Small intestine (tissue), 7 donors: ENCODE results near the gene LMO2. TPM values are rescaled to one million over a fixed set of nuclear protein-coding genes. Genes with fewer than 3 reads are reported as not detected.
"Not testable (repeated sequence)": the region's sequence is repeated elsewhere in the genome, so short reads cannot be mapped to it uniquely, and the experiment has no call there.

Experiments
- DNase-seq, 2 donors: peaks; one replicate each; pipeline versions ENCODE4 v3.0.0 to v3.0.0-alpha.2; 2013
- FAIRE-seq: peaks from 2 replicates; lab custom pipeline; 2012; peaks lifted over from hg19 to GRCh38; lab: Jason Lieb, UNC
- H3K27ac ChIP-seq, 3 donors: one replicate each; pipeline ENCODE4 v1.5.1; 2013; ENCODE audit warnings: low read length in 2 of 3, mild to moderate bottlenecking in 2 of 3, control low read depth in 1 of 3, inconsistent platforms in 1 of 3, low read depth in 1 of 3, moderate library complexity in 1 of 3
- H3K27me3 ChIP-seq, 3 donors: one replicate each; pipeline ENCODE4 v1.6.1; 2013; ENCODE audit warnings: low read length in 3 of 3, inconsistent platforms in 1 of 3; ENCODE audit not compliant: control insufficient read depth in 3 of 3, insufficient read depth in 3 of 3
- H3K36me3 ChIP-seq, 3 donors: one replicate each; pipeline ENCODE4 v1.6.1; 2013; ENCODE audit warnings: low read length in 3 of 3, inconsistent platforms in 1 of 3, low read depth in 1 of 3, mild to moderate bottlenecking in 1 of 3, moderate library complexity in 1 of 3; ENCODE audit not compliant: control insufficient read depth in 3 of 3, insufficient read depth in 2 of 3
- H3K4me1 ChIP-seq, 3 donors: one replicate each; pipeline ENCODE4 v1.6.1; 2013; ENCODE audit warnings: low read length in 2 of 3, inconsistent platforms in 1 of 3, low read depth in 1 of 3, mild to moderate bottlenecking in 1 of 3, moderate library complexity in 1 of 3; ENCODE audit not compliant: control insufficient read depth in 3 of 3, insufficient read depth in 2 of 3
- H3K4me3 ChIP-seq, 3 donors: one replicate each; pipeline ENCODE4 v1.5.1; 2013; ENCODE audit warnings: low read length in 3 of 3, control low read depth in 1 of 3, inconsistent platforms in 1 of 3, low read depth in 1 of 3, mild to moderate bottlenecking in 1 of 3, moderate library complexity in 1 of 3
- H3K9me3 ChIP-seq, 2 donors: one replicate each; pipeline ENCODE4 v1.6.1; 2013; ENCODE audit warnings: low read depth in 1 of 2, low read length in 1 of 2; ENCODE audit not compliant: control insufficient read depth in 2 of 2, insufficient read depth in 1 of 2
- WGBS, 3 donors: extraction: QIAGEN DNeasy Blood & Tissue Kit; methylation state at CpG; one replicate each; pipeline ENCODE4 v1.1.7; 2013; 5-methylcytosine and 5-hydroxymethylcytosine counted together
- polyA plus RNA-seq, 4 donors: library from polyadenylated mRNA; stranded (reverse) in 3 of 4; unstranded in 1 of 4; fragments of 200-250 nt in 3 of 4; fragments of 120-200 nt in 1 of 4; gene quantifications; one replicate each; pipeline versions ENCODE4 v1.2.1 to v1.2.3, GENCODE V29; 2013
- donor health status: healthy with polysubstance abuse.
- donor health status: control.
- donor health status: control.
- donor health status: Bipolar disorder and iron deficiency.
- donor health status: healthy.

LMO2 gene
- polyA plus RNA-seq, 4 donors: 2.5 to 27.5 (median 8.8) TPM

- Histone ChIP-seq H3K27me3 (peaks cover 0 to 9% (median 3%) of the 10 kb centered on the region in 3 donors), H3K9me3 (peaks cover 0 to 5% of the 10 kb centered on the region in 2 donors), H3K4me1 (no peaks in the 10 kb centered on the region), H3K36me3 (no peaks in the 10 kb centered on the region), H3K4me3 (no peak overlapping the region), H3K27ac (no peak overlapping the region)
- WGBS, 3 donors: 71 to 76% (median 72%) methylated on average over 8 of the region's 8 CpGs
- FAIRE-seq: no peak
- DNase-seq: no peak
Observed at GRCh38 chr11:33920838-33921613, 29.1 kb upstream of the LMO2 start.

- H3K27ac ChIP-seq: no peak overlapping the region
- WGBS, 3 donors: 64 to 80% (median 70%) methylated on average over 1 of the region's 1 CpG
- no peak for DNase-seq
- no peak for FAIRE-seq
- H3K9me3 ChIP-seq: peaks cover 0 to 5% of the 10 kb centered on the region in 2 donors
- H3K4me1 ChIP-seq: no peaks in the 10 kb centered on the region
- H3K4me3 ChIP-seq: no peak overlapping the region
- H3K27me3 ChIP-seq: peaks cover 0 to 9% (median 3%) of the 10 kb centered on the region in 3 donors
- no peaks in the 10 kb centered on the region for H3K36me3 ChIP-seq
Observed at GRCh38 chr11:33919645-33920044, 27.8 kb upstream of the LMO2 start.

GRCh38 chr11:33917402-33917801 lies 25.5 kb upstream of the LMO2 start:
- WGBS, 3 donors: 21 to 58% (median 37%) methylated on average over 1 of the region's 1 CpG
- H3K4me3 ChIP-seq, H3K9me3 ChIP-seq, H3K36me3 ChIP-seq, FAIRE-seq, H3K27ac ChIP-seq, H3K4me1 ChIP-seq, DNase-seq, H3K27me3 ChIP-seq: not testable (repeated sequence)

GRCh38 chr11:33916736-33917135 lies 24.9 kb upstream of the LMO2 start:
- FAIRE-seq: no peak
- H3K27ac ChIP-seq: no peak overlapping the region
- peaks cover 0 to 6% (median 3%) of the 10 kb centered on the region in 3 donors for H3K27me3 ChIP-seq

GRCh38 chr11:33915526-33915925 lies 23.6 kb upstream of the LMO2 start:
- 79 to 89% (median 83%) methylated on average over 5 of the region's 5 CpGs for WGBS, 3 donors
- H3K9me3 ChIP-seq: peaks cover 0 to 9% of the 10 kb centered on the region in 2 donors
- H3K27ac ChIP-seq: no peak overlapping the region
- H3K4me3 ChIP-seq: no peak overlapping the region
- H3K27me3 ChIP-seq: peaks cover 0 to 6% (median 3%) of the 10 kb centered on the region in 3 donors
- H3K4me1 ChIP-seq: no peaks in the 10 kb centered on the region
- DNase-seq: no peak
- no peak for FAIRE-seq
- no peaks in the 10 kb centered on the region for H3K36me3 ChIP-seq

More at GRCh38 chr11:33916736-33917135, 24.9 kb upstream of the LMO2 start:
- Histone ChIP-seq H3K36me3 (no peaks in the 10 kb centered on the region), H3K4me1 (no peaks in the 10 kb centered on the region), H3K4me3 (no peak overlapping the region), H3K9me3 (peaks cover 0 to 9% of the 10 kb centered on the region in 2 donors)
- DNase-seq: no peak

- DNase-seq: no peak
- peaks cover 0 to 7% of the 10 kb centered on the region in 2 donors for H3K9me3 ChIP-seq
- no peak for FAIRE-seq
- peaks cover 0 to 6% (median 0%) of the 10 kb centered on the region in 3 donors for H3K27me3 ChIP-seq
- H3K4me1 ChIP-seq: no peaks in the 10 kb centered on the region
- H3K4me3 ChIP-seq: no peak overlapping the region
- H3K27ac ChIP-seq: no peak overlapping the region
- WGBS, 3 donors: 84 to 91% (median 90%) methylated on average over 2 of the region's 2 CpGs
- H3K36me3 ChIP-seq: no peaks in the 10 kb centered on the region
Observed at GRCh38 chr11:33913991-33914390, 22.1 kb upstream of the LMO2 start.

- FAIRE-seq (no peak), DNase-seq (peak in 1 of 2 donors; percentile 22)
- no peak overlapping the region for H3K4me3 ChIP-seq
- 56 to 64% (median 57%) methylated on average over 12 of the region's 12 CpGs for WGBS, 3 donors
- H3K9me3 ChIP-seq: peaks cover 0 to 4% of the 10 kb centered on the region in 2 donors
- peak overlapping the region in 1 of 3 donors; percentile 34 for H3K27ac ChIP-seq
- H3K4me1 ChIP-seq: no peaks in the 10 kb centered on the region
- H3K27me3 ChIP-seq: peaks cover 0 to 3% (median 0%) of the 10 kb centered on the region in 3 donors
- H3K36me3 ChIP-seq: no peaks in the 10 kb centered on the region
Observed at GRCh38 chr11:33912405-33913361, 20.8 kb upstream of the LMO2 start.

GRCh38 chr11:33910958-33911339 lies 19.1 kb upstream of the LMO2 start:
- peaks cover 0 to 3% (median 0%) of the 10 kb centered on the region in 3 donors for H3K27me3 ChIP-seq
- H3K36me3 ChIP-seq: no peaks in the 10 kb centered on the region
- H3K4me1 ChIP-seq: no peaks in the 10 kb centered on the region
- no peak for DNase-seq
- no peak overlapping the region for H3K4me3 ChIP-seq
- FAIRE-seq: no peak
- H3K27ac ChIP-seq: no peak overlapping the region
- peaks cover 0 to 4% of the 10 kb centered on the region in 2 donors for H3K9me3 ChIP-seq
